GM23338 (cell line): Measurements from ENCODE around the gene KRTAP1-3. TPM values are rescaled to one million over a fixed set of nuclear protein-coding genes. Genes with fewer than 3 reads are reported as not detected.
A peak's percentile ranks its signal among the peaks of the same experiment; 100 is the strongest.

Experiments used
- ATAC-seq: fragments of 200-7000 bp; cut with Tn5 transposase; 3 replicates; pipeline ENCODE4 v1.9.1; 2020
- DNase-seq: peaks from one replicate; pipeline ENCODE4 v3.0.0-alpha.2; 2015; ENCODE audit warnings: low spot score
- H2AFZ ChIP-seq: fragments of 200-600 bp; sonication (generic); 2 replicates; pipeline ENCODE4 v1.8.0; 2016; ENCODE audit warnings: antibody characterized with exemption, mild to moderate bottlenecking, moderate library complexity
- H3F3A ChIP-seq: fragments of 200-600 bp; sonication (generic); replicated peaks from 2 replicates; pipeline ENCODE4 v1.8.0; 2017; ENCODE audit warnings: antibody characterized with exemption, mixed run types, low read depth
- H3K27ac ChIP-seq: fragments of 200-600 bp; sonication (generic); 2 replicates; pipeline ENCODE4 v1.6.1; 2016; ENCODE audit warnings: low read depth
- H3K27me3 ChIP-seq: fragments of 200-600 bp; sonication (generic); 2 replicates; pipeline ENCODE4 v1.8.0; 2016; ENCODE audit warnings: mild to moderate bottlenecking, mixed run types, moderate library complexity; ENCODE audit not compliant: insufficient read depth
- H3K36me3 ChIP-seq: fragments of 200-600 bp; sonication (generic); 2 replicates; pipeline ENCODE4 v1.8.0; 2016; ENCODE audit warnings: mild to moderate bottlenecking; ENCODE audit not compliant: insufficient read depth
- H3K4me1 ChIP-seq: fragments of 200-600 bp; sonication (generic); 2 replicates; pipeline ENCODE4 v1.8.0; 2016; ENCODE audit warnings: mild to moderate bottlenecking, moderate library complexity; ENCODE audit not compliant: insufficient read depth
- H3K4me2 ChIP-seq: fragments of 200-600 bp; sonication (generic); 2 replicates; pipeline ENCODE4 v1.7.1; 2017; ENCODE audit warnings: mixed run types
- H3K4me3 ChIP-seq: fragments of 200-600 bp; sonication (generic); 2 replicates; pipeline ENCODE4 v1.6.1; 2016; ENCODE audit warnings: mixed run types
- H3K79me2 ChIP-seq: fragments of 200-600 bp; sonication (generic); replicated peaks from 2 replicates; pipeline ENCODE4 v1.8.0; 2017; ENCODE audit warnings: mild to moderate bottlenecking; ENCODE audit not compliant: insufficient read depth
- H3K9me2 ChIP-seq: fragments of 200-600 bp; sonication (generic); 2 replicates; pipeline ENCODE4 v1.8.0; 2017; ENCODE audit not compliant: insufficient read depth
- H4K20me1 ChIP-seq: fragments of 200-600 bp; sonication (generic); replicated peaks from 2 replicates; pipeline ENCODE4 v1.8.0; 2017; ENCODE audit warnings: mild to moderate bottlenecking; ENCODE audit not compliant: insufficient read depth
- H3K27ac Mint-ChIP-seq: 2 replicates; pipeline ENCODE4 v1.8.0; 2020; ENCODE audit warnings: inconsistent platforms, mild to moderate bottlenecking, moderate library complexity, mixed read lengths
- H3K27me3 Mint-ChIP-seq: 3 replicates; pipeline ENCODE4 v1.8.0; 2022; ENCODE audit warnings: low read depth, mild to moderate bottlenecking, moderate library complexity, mixed read lengths, inconsistent platforms; ENCODE audit not compliant: insufficient read depth, poor library complexity
- H3K36me3 Mint-ChIP-seq: 3 replicates; pipeline ENCODE4 v1.8.0; 2021; ENCODE audit warnings: low read depth, mild to moderate bottlenecking, inconsistent platforms, moderate library complexity, mixed read lengths
- H3K4me1 Mint-ChIP-seq: 3 replicates; pipeline ENCODE4 v1.8.0; 2020; ENCODE audit warnings: mild to moderate bottlenecking, inconsistent platforms, mixed read lengths
- H3K4me3 Mint-ChIP-seq: 3 replicates; pipeline ENCODE4 v1.8.0; 2021; ENCODE audit warnings: moderate library complexity, mild to moderate bottlenecking, inconsistent platforms, mixed read lengths
- H3K9me3 Mint-ChIP-seq: 3 replicates; pipeline ENCODE4 v1.8.0; 2020; ENCODE audit warnings: moderate library complexity, mild to moderate bottlenecking, inconsistent platforms, mixed read lengths
- CREB1 ChIP-seq: fragments of 250-450 bp; sonication (Bioruptor Pico); IDR thresholded peaks from 2 replicates; pipeline ENCODE4 v1.5.0; 2020; ENCODE audit warnings: low read depth, mild to moderate bottlenecking, moderate library complexity
- EZH2 ChIP-seq: fragments of 200-600 bp; sonication (generic); IDR thresholded peaks from one replicate; pipeline ENCODE4 v1.8.0; 2017; ENCODE audit warnings: antibody characterized with exemption, mild to moderate bottlenecking, low read depth; ENCODE audit not compliant: unreplicated experiment
- EZH2phosphoT487 ChIP-seq: fragments of 200-600 bp; sonication (generic); IDR thresholded peaks from one replicate; pipeline ENCODE4 v1.8.1; 2018; ENCODE audit warnings: antibody characterized with exemption; ENCODE audit not compliant: unreplicated experiment
- JUNB ChIP-seq: IDR thresholded peaks from one replicate; pipeline ENCODE4 v1.6.1; 2016; ENCODE audit warnings: antibody characterized with exemption; ENCODE audit not compliant: unreplicated experiment
- NANOG ChIP-seq: IDR thresholded peaks from 2 replicates; pipeline ENCODE4 v1.6.1; 2016; ENCODE audit warnings: antibody characterized with exemption, borderline replicate concordance
- POLR2AphosphoS5 ChIP-seq: IDR thresholded peaks from 2 replicates; pipeline ENCODE4 v1.6.1; 2016; ENCODE audit warnings: antibody characterized with exemption, low read depth
- STAT1 ChIP-seq: IDR thresholded peaks from one replicate; pipeline ENCODE4 v1.6.1; 2016; ENCODE audit warnings: antibody characterized with exemption; ENCODE audit not compliant: unreplicated experiment
- ZNF114 ChIP-seq: fragments of 250-450 bp; sonication (Bioruptor Pico); IDR thresholded peaks from 2 replicates; pipeline ENCODE4 v1.5.0; 2020; ENCODE audit warnings: mild to moderate bottlenecking, moderate library complexity
- ZNF331 ChIP-seq: fragments of 250-450 bp; sonication (Bioruptor Pico); IDR thresholded peaks from 2 replicates; pipeline ENCODE4 v1.5.0; 2020; ENCODE audit warnings: low read depth, mild to moderate bottlenecking, moderate library complexity
- polyA plus RNA-seq: library from polyadenylated mRNA; unstranded; fragments of >200 nt; fragmentation: Nextera tagmentation; extraction: Ambion mirVana; gene quantifications from 2 replicates; pipeline ENCODE4 v1.2.1, GENCODE V29; 2016
- total RNA-seq: library from RNA; depleted of rRNA; stranded (reverse); fragments of >200 nt; shearing (Covaris generic); gene quantifications from 2 replicates; pipeline ENCODE4 v1.2.3, GENCODE V29; 2014
- TF ChIP-seq, protein P1 (sequence below): fragments of 250-450 bp; sonication (Bioruptor Pico); IDR thresholded peaks from 2 replicates; pipeline ENCODE4 v1.5.0; 2020; ENCODE audit warnings: mild to moderate bottlenecking, moderate library complexity
- TF ChIP-seq, protein P2 (sequence below): IDR thresholded peaks from one replicate; pipeline ENCODE4 v1.6.1; 2018; ENCODE audit warnings: antibody characterized with exemption; ENCODE audit not compliant: unreplicated experiment
- TF ChIP-seq, protein P3 (sequence below), 2 experiments: fragments of 200-600 bp in 1 of 2; sonication (generic) in 1 of 2; conservative IDR thresholded peaks; 2 replicates each; pipeline versions ENCODE4 v1.5.1 to v1.6.1; 2016 to 2017; ENCODE audit warnings: antibody characterized with exemption in 2 of 2, low read depth in 2 of 2, mild to moderate bottlenecking in 2 of 2, moderate library complexity in 1 of 2
- TF ChIP-seq, protein P4 (sequence below): IDR thresholded peaks from 2 replicates; pipeline ENCODE4 v1.6.1; 2016; ENCODE audit warnings: antibody characterized with exemption

Gene KRTAP1-3
- total and polyA plus RNA-seq, 2 experiments from 2014 or later: not detected

DNA sequence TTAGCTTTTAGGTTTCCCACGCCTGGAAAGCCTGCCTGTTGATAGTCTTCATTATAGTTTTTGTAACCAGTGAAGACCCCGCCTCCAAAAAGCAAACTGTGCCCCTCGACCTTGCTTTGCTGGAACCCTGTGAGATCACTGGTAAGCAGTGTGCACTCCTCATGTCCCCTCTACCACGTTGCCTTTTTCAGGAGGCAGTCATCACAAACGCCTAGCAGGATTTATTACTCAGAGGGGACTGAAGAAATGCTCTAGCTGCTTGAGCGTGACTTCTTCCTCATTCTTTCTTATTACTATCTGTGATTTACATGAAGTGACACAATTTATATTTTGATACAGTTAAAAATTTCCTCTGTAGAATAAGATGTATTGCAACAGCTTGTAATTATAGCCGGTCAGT is 19.2 kb downstream of the KRTAP1-3 start:
- Histone ChIP-seq H3K27me3 (no peaks in the 10 kb centered on the region), H4K20me1 (no peaks in the 10 kb centered on the region), H3K36me3 (no peaks in the 10 kb centered on the region), H2AFZ (0 out of 2 replicates have a peak overlapping the region, but pooled peaks have one; percentile 18), H3K4me1 (no peaks in the 10 kb centered on the region), H3K27ac (no peak overlapping the region), H3F3A (no peaks in the 10 kb centered on the region), H3K79me2 (no peaks in the 10 kb centered on the region), H3K9me2 (no peaks in the 10 kb centered on the region; the same call in 1 of the 2 replicates), H3K4me3 (no peak overlapping the region), H3K4me2 (no peak overlapping the region)
- Mint-ChIP-seq H3K27me3 (no peaks in the 10 kb centered on the region), H3K27ac (no peak overlapping the region), H3K36me3 (no peaks in the 10 kb centered on the region), H3K4me1 (no peaks in the 10 kb centered on the region), H3K4me3 (no peak overlapping the region), H3K9me3 (no peaks in the 10 kb centered on the region)
- no peak for DNase-seq
- no peak for ATAC-seq
- TF ChIP-seq ZNF114 (CRISPR knock-in tag) (no peak), CREB1 (CRISPR knock-in tag) (no peak), STAT1 (no peak), EZH2phosphoT487 (no peak), POLR2AphosphoS5 (no peak), NANOG (no peak), ZNF331 (CRISPR knock-in tag) (no peak), JUNB (no peak), EZH2 (no peak)
- TF ChIP-seq, protein P1, sequence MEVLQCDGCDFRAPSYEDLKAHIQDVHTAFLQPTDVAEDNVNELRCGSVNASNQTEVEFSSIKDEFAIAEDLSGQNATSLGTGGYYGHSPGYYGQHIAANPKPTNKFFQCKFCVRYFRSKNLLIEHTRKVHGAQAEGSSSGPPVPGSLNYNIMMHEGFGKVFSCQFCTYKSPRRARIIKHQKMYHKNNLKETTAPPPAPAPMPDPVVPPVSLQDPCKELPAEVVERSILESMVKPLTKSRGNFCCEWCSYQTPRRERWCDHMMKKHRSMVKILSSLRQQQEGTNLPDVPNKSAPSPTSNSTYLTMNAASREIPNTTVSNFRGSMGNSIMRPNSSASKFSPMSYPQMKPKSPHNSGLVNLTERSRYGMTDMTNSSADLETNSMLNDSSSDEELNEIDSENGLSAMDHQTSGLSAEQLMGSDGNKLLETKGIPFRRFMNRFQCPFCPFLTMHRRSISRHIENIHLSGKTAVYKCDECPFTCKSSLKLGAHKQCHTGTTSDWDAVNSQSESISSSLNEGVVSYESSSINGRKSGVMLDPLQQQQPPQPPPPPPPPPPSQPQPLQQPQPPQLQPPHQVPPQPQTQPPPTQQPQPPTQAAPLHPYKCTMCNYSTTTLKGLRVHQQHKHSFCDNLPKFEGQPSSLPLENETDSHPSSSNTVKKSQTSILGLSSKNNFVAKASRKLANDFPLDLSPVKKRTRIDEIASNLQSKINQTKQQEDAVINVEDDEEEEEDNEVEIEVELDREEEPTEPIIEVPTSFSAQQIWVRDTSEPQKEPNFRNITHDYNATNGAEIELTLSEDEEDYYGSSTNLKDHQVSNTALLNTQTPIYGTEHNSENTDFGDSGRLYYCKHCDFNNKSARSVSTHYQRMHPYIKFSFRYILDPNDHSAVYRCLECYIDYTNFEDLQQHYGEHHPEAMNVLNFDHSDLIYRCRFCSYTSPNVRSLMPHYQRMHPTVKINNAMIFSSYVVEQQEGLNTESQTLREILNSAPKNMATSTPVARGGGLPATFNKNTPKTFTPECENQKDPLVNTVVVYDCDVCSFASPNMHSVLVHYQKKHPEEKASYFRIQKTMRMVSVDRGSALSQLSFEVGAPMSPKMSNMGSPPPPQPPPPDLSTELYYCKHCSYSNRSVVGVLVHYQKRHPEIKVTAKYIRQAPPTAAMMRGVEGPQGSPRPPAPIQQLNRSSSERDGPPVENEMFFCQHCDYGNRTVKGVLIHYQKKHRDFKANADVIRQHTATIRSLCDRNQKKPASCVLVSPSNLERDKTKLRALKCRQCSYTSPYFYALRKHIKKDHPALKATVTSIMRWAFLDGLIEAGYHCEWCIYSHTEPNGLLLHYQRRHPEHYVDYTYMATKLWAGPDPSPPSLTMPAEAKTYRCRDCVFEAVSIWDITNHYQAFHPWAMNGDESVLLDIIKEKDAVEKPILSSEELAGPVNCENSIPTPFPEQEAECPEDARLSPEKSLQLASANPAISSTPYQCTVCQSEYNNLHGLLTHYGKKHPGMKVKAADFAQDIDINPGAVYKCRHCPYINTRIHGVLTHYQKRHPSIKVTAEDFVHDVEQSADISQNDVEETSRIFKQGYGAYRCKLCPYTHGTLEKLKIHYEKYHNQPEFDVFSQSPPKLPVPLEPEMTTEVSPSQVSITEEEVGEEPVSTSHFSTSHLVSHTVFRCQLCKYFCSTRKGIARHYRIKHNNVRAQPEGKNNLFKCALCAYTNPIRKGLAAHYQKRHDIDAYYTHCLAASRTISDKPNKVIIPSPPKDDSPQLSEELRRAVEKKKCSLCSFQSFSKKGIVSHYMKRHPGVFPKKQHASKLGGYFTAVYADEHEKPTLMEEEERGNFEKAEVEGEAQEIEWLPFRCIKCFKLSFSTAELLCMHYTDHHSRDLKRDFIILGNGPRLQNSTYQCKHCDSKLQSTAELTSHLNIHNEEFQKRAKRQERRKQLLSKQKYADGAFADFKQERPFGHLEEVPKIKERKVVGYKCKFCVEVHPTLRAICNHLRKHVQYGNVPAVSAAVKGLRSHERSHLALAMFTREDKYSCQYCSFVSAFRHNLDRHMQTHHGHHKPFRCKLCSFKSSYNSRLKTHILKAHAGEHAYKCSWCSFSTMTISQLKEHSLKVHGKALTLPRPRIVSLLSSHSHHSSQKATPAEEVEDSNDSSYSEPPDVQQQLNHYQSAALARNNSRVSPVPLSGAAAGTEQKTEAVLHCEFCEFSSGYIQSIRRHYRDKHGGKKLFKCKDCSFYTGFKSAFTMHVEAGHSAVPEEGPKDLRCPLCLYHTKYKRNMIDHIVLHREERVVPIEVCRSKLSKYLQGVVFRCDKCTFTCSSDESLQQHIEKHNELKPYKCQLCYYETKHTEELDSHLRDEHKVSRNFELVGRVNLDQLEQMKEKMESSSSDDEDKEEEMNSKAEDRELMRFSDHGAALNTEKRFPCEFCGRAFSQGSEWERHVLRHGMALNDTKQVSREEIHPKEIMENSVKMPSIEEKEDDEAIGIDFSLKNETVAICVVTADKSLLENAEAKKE: no peak
- TF ChIP-seq, protein P2, sequence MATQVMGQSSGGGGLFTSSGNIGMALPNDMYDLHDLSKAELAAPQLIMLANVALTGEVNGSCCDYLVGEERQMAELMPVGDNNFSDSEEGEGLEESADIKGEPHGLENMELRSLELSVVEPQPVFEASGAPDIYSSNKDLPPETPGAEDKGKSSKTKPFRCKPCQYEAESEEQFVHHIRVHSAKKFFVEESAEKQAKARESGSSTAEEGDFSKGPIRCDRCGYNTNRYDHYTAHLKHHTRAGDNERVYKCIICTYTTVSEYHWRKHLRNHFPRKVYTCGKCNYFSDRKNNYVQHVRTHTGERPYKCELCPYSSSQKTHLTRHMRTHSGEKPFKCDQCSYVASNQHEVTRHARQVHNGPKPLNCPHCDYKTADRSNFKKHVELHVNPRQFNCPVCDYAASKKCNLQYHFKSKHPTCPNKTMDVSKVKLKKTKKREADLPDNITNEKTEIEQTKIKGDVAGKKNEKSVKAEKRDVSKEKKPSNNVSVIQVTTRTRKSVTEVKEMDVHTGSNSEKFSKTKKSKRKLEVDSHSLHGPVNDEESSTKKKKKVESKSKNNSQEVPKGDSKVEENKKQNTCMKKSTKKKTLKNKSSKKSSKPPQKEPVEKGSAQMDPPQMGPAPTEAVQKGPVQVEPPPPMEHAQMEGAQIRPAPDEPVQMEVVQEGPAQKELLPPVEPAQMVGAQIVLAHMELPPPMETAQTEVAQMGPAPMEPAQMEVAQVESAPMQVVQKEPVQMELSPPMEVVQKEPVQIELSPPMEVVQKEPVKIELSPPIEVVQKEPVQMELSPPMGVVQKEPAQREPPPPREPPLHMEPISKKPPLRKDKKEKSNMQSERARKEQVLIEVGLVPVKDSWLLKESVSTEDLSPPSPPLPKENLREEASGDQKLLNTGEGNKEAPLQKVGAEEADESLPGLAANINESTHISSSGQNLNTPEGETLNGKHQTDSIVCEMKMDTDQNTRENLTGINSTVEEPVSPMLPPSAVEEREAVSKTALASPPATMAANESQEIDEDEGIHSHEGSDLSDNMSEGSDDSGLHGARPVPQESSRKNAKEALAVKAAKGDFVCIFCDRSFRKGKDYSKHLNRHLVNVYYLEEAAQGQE: no peak
- TF ChIP-seq, protein P3, sequence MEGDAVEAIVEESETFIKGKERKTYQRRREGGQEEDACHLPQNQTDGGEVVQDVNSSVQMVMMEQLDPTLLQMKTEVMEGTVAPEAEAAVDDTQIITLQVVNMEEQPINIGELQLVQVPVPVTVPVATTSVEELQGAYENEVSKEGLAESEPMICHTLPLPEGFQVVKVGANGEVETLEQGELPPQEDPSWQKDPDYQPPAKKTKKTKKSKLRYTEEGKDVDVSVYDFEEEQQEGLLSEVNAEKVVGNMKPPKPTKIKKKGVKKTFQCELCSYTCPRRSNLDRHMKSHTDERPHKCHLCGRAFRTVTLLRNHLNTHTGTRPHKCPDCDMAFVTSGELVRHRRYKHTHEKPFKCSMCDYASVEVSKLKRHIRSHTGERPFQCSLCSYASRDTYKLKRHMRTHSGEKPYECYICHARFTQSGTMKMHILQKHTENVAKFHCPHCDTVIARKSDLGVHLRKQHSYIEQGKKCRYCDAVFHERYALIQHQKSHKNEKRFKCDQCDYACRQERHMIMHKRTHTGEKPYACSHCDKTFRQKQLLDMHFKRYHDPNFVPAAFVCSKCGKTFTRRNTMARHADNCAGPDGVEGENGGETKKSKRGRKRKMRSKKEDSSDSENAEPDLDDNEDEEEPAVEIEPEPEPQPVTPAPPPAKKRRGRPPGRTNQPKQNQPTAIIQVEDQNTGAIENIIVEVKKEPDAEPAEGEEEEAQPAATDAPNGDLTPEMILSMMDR (conservative IDR thresholded peaks at IDR 0.05; ENCODE audit: low read depth in 2 of 2): no peak
- TF ChIP-seq, protein P4, sequence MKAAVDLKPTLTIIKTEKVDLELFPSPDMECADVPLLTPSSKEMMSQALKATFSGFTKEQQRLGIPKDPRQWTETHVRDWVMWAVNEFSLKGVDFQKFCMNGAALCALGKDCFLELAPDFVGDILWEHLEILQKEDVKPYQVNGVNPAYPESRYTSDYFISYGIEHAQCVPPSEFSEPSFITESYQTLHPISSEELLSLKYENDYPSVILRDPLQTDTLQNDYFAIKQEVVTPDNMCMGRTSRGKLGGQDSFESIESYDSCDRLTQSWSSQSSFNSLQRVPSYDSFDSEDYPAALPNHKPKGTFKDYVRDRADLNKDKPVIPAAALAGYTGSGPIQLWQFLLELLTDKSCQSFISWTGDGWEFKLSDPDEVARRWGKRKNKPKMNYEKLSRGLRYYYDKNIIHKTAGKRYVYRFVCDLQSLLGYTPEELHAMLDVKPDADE: no peak
